K562 (cell line): Measurements from ENCODE around the gene PLCB4. TPM values are rescaled to one million over a fixed set of nuclear protein-coding genes. Genes with fewer than 3 reads are reported as not detected.

Experiments used
- GTF2E2 ChIP-seq: fragments of 200-800 bp; sonication (Bioruptor generic); IDR thresholded peaks from 2 replicates; pipeline ENCODE4 v1.6.1; 2016; ENCODE audit warnings: missing genetic modification characterization, missing compliant biosample characterization
- MAFK ChIP-seq: IDR thresholded peaks from 2 replicates; pipeline ENCODE4 v1.6.1; 2011; ENCODE audit warnings: low read length, improper control_type of control experiment
- TAF15 ChIP-seq: fragments of 200-400 bp; formaldehyde crosslinking; IDR thresholded peaks from 2 replicates; pipeline ENCODE4 v1.6.1; 2017; ENCODE audit warnings: mild to moderate bottlenecking, low read depth, low read length, moderate library complexity
- ZNF3 ChIP-seq: fragments of 250-450 bp; sonication (Bioruptor Pico); IDR thresholded peaks from 2 replicates; pipeline ENCODE4 v1.5.0; 2021; ENCODE audit warnings: mild to moderate bottlenecking, moderate library complexity
- polyA plus RNA-seq, 8 experiments: library from polyadenylated mRNA; depleted of rRNA in 4 of 8; stranded (reverse) in 5 of 8; unstranded in 3 of 8; fragments of >200 nt; fragmentation: Nextera tagmentation in 2 of 8; fragmentation: Illumina TruSeq in 1 of 8; extraction: Ambion mirVana in 2 of 8; extraction: Trizol in 1 of 8; gene quantifications; 2 replicates each; pipeline versions ENCODE4 v1.2.1 to v1.2.3, GENCODE V29; 2011 to 2014; ENCODE audit warnings: inconsistent platforms in 1 of 8, missing spikeins in 1 of 8
- total RNA-seq, 7 experiments: library from RNA; depleted of rRNA in 6 of 7; stranded (reverse); fragments of >200 nt in 6 of 7; fragmentation: Illumina TruSeq in 2 of 7; extraction: Trizol in 2 of 7; gene quantifications; 2 replicates each; pipeline versions ENCODE4 v1.2.1 to v1.2.3, GENCODE V29; 2011 to 2021; ENCODE audit warnings: low replicate concordance in 1 of 7
- TF ChIP-seq, protein P1 (sequence below): fragments of 450-650 bp; IDR thresholded peaks from 2 replicates; pipeline ENCODE4 v1.6.1; 2018; ENCODE audit not compliant: partially characterized antibody
- TF ChIP-seq, protein P2 (sequence below): fragments of 250-450 bp; sonication (Bioruptor Pico); IDR thresholded peaks from 2 replicates; pipeline ENCODE4 v1.5.0; 2020; ENCODE audit warnings: mild to moderate bottlenecking
- TF ChIP-seq, protein P3 (sequence below), 2 experiments: fragments of 250-450 bp in 1 of 2; fragments of 450-650 bp in 1 of 2; sonication (Bioruptor Pico) in 1 of 2; IDR thresholded peaks; 2 replicates each; pipeline versions ENCODE4 v1.6.1 to v1.8.0; 2016 to 2021; ENCODE audit warnings: mild to moderate bottlenecking in 2 of 2, moderate library complexity in 2 of 2, missing compliant biosample characterization in 1 of 2, missing genetic modification characterization in 1 of 2

The PLCB4 gene
- total and polyA plus RNA-seq, 9 of the 15 experiments (the other 6 are each of a cell fraction or from before 2014, with no cell fraction given), result 0.20 to 2.9 (median 0.52) TPM

DNA sequence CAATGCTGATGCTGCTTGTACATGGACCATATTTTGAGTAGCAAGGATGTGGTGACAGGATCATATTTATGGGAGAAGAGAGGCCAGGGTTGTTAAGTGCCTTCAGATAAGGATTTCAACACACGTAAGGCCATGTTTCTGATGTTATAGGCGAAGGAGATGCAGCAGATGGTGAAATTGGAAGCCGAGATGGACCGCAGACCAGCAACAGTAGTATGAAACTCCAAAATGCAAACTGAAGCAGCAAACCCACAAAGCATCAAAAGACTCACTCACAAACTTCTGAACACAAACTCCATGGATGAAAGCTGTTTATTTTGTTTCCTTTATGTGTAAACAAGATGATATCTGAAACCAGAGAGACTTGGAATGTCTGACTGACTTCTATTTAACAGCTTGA, 409.9 kb downstream of the PLCB4 start (continued):
- TF ChIP-seq, protein P1, sequence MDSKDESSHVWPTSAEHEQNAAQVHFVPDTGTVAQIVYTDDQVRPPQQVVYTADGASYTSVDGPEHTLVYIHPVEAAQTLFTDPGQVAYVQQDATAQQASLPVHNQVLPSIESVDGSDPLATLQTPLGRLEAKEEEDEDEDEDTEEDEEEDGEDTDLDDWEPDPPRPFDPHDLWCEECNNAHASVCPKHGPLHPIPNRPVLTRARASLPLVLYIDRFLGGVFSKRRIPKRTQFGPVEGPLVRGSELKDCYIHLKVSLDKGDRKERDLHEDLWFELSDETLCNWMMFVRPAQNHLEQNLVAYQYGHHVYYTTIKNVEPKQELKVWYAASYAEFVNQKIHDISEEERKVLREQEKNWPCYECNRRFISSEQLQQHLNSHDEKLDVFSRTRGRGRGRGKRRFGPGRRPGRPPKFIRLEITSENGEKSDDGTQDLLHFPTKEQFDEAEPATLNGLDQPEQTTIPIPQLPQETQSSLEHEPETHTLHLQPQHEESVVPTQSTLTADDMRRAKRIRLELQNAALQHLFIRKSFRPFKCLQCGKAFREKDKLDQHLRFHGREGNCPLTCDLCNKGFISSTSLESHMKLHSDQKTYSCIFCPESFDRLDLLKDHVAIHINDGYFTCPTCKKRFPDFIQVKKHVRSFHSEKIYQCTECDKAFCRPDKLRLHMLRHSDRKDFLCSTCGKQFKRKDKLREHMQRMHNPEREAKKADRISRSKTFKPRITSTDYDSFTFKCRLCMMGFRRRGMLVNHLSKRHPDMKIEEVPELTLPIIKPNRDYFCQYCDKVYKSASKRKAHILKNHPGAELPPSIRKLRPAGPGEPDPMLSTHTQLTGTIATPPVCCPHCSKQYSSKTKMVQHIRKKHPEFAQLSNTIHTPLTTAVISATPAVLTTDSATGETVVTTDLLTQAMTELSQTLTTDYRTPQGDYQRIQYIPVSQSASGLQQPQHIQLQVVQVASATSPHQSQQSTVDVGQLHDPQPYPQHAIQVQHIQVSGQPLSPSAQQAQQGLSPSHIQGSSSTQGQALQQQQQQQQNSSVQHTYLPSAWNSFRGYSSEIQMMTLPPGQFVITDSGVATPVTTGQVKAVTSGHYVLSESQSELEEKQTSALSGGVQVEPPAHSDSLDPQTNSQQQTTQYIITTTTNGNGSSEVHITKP, result no peak
- no peak for TF ChIP-seq TAF15
- TF ChIP-seq GTF2E2 (tag), result no peak
- no peak for TF ChIP-seq MAFK
- no peak for TF ChIP-seq ZNF3 (CRISPR knock-in tag)
- TF ChIP-seq, protein P2, sequence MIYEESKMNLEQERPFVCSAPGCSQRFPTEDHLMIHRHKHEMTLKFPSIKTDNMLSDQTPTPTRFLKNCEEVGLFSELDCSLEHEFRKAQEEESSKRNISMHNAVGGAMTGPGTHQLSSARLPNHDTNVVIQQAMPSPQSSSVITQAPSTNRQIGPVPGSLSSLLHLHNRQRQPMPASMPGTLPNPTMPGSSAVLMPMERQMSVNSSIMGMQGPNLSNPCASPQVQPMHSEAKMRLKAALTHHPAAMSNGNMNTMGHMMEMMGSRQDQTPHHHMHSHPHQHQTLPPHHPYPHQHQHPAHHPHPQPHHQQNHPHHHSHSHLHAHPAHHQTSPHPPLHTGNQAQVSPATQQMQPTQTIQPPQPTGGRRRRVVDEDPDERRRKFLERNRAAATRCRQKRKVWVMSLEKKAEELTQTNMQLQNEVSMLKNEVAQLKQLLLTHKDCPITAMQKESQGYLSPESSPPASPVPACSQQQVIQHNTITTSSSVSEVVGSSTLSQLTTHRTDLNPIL (CRISPR knock-in tag), result no peak
- TF ChIP-seq, protein P3, sequence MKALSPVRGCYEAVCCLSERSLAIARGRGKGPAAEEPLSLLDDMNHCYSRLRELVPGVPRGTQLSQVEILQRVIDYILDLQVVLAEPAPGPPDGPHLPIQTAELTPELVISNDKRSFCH (CRISPR knock-in tag; IDR thresholded peaks at IDR 0.05), result no peak
- TF ChIP-seq, protein P3 (tag; IDR thresholded peaks at IDR 0.05), result no peak
